GM18858 (cell line): ENCODE data around the gene RAVER2.
A peak's percentile ranks its signal among the peaks of the same experiment; 100 is the strongest.

Experiments used
- ATAC-seq: cut with Tn5 transposase; IDR thresholded peaks from one replicate; pipeline ENCODE4 v1.9.1; 2021; ENCODE audit not compliant: unreplicated experiment

Gene RAVER2

DNA sequence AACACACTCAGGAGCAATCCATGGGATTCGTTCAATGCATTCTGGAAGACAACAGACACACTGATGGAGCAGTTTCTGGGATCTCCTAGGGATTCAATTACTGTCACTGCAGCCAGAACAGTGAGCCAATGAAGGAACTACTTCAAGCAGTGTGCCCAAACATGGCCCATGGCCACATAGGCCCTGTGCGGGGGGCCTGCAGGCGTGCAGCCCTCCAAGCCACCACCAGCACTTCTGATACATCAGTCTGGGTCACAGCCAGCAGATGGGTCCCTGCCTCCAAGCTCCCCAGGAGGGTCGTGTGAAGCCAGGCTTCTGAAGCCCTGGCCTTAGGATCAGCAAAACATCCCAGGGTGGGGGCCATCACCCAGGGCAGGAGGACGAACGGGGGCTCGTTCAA lies 99.3 kb downstream of the RAVER2 start:
- no peak for ATAC-seq

DNA sequence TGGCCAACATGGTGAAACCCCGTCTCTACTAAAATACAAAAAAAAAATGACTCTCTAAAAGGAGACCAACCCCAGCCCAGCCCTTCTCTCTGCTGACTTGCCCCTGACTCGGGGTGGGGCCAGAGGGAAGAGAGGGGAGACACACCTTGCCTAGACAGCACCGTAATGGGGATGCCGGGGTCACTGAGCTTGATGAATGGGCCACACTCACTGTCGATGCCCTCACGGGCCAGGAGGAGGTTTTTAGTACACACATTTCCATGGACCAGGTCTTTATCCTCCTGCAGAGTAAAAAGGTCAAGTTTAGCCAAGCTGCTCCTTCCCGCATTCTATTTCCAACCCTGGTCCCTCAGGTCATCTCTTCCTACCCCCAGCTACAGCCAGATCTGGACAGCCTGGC lies 99.7 kb downstream of the RAVER2 start:
- ATAC-seq, result no peak

DNA sequence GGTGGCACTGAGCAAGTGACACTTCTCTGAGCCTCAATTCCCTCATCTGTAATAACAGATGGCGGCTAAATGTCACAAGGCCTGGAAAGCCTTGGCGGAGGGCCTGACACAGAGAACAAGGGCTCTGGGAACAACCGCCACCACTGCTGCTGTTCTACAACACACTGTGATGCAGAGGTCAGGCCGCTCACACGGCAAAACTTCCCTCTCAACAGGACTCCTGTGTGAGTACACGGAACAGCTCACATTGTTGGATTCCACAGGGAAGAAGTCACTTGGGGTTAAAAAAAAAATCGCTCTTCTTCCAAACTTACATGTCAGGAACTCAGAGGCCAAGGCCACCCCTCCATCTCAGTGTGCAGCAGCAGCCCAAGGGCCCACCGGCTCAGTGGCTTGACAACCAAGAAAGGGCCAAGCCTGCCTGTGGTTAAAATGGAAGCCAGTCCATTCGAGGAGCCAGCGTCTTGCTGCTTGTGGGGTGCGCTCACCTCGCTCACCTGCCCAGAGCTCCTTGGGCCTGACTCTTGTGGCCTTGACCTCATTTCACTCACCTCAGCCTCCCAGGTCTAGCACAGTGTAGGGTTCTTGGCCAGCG lies 101.1 kb downstream of the RAVER2 start:
- no peak for ATAC-seq

DNA sequence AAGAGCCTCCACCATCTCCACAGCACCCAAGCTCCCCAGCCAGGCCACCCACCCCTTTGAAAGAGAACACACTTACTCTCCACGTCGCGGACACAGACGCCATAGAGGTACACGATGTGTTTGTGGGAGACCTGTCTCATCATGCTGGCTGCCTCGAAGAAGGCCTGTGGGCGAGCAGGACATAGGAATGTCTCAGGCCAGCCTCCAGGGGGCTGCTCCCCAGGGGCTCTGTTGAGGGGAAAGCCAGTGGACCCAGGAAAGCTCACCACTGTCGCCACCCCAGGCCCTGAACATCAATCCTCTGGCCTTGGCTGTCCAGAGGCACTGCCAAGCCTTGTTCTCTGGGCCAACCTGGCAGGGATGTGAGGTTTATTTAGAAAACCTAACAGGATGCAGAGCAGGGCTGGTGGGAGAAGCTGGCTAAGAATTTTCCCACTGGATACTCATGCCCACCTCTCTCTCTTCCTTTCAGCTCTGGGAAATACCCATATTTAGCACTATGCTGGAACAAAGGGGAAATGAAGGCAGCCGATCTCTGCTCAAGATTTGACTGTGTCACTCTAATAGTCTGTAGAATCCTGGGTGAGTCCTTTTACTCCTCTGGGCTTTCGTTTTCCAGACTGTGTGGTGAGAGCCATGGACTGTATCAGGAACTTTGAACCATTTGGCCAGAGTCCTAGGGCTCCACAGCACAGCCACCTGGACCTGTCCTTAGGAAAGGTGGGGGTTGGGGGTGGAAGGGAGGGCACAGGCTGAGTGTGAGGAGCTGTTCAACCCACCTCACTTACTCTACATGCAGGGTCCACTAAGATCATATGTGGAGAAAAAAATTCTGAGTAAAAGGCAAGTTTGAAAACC lies 101.9 kb downstream of the RAVER2 start:
- ATAC-seq, result no peak

DNA sequence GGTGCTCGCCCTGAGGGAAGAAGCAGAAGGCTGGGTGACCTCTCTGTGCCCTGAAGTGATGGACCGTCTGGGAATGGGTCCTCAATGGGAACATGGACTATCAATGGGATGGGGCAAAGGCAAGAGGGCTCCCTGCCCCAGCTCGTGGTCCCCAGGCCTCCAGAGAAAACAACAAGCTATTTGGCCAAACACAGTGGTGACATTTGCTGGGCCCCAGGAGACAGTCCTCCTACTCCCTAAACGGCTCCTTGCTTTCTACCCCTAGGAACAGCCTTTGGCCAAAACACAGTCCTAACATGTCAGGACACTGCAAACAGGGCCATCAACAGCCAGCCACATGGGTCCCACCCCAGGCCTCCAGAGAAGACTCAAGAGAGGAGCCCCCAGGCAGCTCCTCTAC lies 102.8 kb downstream of the RAVER2 start:
- no peak for ATAC-seq

DNA sequence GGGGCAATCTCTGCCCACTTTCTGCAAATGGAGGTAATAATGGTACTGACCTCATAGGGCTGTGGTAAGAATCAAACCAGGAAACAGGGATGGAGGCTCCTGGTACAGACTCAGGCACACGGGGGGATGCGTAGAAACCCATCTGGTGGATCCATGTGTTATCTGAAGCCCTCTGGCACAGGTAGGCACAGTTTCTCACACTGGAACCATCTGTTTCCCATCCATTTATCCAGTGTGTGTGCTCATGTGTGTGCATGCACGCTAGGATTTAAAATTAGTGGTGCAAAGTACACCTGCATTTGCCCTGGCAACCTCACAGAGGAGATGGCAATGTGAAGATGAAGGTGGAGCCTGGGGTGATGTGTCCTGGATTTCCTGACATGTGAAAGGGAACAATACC lies 103.3 kb downstream of the RAVER2 start:
- ATAC-seq, result no peak

DNA sequence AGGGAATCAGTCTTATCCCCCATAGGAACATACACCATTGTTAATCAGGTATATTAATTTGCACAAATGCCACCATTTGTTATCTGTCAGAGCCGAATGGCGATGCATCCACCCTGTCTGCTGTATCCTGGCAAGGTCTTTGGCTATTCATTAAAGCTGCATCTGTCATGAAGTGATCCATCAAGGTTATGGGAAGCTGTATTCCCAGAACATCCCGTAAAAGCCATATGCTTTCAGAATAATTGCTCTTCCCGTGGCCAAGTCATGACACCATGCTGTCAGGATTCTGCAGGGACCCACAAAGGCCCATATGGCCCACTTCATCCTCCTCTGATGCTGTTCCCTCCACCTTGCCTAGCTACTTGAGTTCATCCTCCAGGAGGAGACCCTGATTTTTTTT lies 103.9 kb downstream of the RAVER2 start:
- no peak for ATAC-seq

DNA sequence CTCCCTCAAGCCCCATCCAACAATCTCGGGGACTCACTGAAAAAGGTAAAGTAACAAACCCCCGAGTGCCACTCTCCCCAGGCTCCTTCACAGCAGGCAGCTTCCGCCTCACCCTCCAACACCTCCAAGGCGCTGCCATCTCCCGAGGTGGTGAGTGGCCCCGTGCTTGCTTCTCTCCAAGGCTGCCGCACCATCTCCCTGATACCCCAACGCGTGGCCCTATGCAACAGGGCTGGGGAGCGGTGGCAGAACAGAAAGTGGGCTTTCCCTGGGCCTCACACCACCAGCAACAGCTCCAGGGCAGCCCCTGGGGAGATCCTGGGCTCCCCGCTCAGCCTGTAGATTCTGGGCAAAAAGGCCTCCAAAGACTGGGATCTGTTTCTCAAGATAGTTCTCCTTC lies 105.1 kb downstream of the RAVER2 start:
- ATAC-seq, result no peak

DNA sequence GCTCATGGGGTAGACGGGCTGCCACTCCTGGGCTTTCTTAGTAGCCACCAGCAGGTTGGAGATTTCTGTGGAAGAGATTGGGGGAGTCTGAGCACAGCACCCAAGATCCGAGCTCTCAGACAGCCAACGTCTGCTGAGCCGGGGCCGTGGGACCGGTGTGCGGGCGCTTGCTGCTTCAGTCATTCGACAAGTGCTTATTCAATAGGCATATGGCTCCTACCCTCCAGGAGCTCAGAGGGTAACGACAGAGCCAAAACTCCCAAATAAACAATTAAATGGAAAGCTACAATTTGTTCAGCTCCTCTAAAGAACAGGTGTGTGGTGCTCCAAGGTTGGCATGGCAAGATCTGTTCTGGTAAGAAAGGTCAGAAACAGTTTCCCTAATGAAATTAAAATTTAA lies 106.0 kb downstream of the RAVER2 start:
- ATAC-seq, result no peak

DNA sequence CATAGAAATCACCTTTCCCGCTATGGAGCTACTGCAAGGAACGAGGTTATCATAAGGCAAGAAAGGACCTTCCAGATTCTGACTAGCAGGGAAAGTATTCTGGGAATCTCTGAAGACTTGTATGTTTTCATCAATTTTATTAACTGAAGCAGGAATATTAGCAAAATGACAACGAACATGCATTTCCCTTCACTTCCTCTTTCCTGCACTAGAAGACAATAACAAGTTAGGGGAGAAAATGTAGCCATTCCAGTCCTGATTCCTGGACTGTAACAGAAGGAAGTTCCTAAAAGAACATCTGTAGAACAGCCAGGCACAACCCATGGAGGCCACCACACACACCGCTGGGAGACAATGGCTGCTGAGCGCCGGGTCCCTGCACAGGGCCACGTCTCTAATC lies 106.8 kb downstream of the RAVER2 start:
- ATAC-seq, result no peak

DNA sequence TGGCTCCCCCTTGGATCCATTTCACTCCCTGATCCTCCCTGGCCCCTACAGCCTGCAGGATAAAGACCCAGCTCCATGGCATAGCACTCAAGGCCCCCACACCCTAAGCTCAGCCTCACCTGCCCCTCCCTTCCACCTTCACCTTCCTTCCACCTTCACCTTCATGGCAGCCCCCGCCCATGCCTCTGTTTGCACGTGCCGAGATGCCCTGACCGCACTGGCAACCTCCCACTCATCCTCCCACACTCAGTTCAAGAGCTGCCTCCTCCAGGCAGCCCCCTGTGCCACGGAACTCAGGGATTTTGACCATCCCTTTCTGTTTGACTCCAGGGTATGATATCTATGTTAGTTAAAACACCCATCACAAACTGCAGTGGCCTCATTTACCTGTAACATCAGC lies 109.8 kb downstream of the RAVER2 start:
- ATAC-seq, result no peak

DNA sequence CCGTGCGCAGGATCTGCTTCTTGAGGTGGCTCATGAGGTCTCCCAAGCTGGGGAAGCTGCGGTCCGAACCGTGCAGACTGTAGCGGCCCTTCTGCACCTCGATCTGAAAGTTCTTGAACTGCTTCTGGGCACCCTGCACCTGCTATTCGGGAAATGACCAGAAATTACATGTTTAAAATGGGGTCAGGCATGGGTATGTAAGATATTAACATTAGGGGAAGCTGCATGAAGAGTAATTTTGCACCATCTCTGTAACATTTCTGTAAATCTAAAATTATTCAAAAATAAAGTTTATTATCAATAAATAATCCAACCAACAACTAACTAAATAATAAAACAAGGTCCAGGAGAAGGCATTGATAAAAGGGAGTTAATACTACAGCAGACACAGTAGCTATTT lies 110.7 kb downstream of the RAVER2 start:
- no peak for ATAC-seq

DNA sequence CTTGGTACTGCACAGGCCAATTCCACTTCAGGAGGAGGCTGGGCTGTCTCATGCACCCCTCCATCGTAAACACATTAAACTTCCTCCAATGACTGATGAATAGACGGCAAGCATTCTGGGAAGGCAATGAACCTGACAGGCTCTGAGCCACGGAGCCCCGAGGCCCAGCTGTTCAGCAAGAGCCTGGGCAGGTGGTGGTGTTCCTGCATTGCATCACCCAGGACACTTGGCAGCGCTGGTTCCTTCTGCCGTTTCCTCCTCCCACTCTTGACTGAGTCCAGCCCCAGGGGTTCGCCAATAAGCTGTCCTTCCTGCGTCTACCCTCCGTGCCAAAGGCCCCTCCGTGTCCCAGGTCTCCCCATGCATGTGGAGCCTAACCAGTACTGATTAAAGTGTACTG lies 111.7 kb downstream of the RAVER2 start:
- no peak for ATAC-seq

DNA sequence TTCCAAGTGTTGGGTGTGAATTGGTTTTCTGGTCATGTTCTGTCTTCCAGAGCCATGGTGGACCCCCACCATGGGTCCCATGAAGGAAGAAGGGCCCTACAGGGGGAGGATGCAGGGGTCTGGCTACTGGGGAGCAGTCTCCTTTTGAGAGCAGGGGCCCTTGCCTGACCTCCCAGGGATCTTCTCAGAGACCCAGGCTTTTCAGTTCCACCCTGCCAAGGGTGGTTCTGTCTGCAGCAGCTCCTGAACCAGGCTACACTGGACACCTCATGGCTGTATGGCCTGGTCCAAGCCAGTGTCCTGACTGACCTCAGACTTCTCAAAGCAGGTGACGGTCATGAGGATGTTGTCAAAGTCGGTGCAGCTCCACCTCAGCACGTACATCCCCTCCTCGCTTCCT lies 112.5 kb downstream of the RAVER2 start:
- no peak for ATAC-seq

DNA sequence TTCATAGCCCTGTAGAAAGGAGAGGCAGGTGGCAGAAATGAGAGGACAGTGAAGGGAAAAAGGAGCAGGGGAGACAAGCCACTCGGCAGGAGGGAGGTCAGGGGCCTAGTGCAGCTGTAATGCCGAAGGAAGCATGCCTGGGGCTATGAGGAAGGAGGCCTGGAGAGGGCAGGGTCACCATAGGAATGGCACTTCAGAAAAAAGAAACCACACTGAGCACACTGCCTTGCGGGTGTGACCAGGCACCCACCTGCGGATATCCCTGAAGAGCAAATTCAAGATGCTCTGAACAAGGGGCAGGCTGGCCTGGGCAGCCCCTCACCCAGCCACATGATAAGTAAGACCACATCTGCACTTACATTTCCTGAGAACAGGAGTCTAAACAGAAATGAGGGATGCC lies 116.7 kb downstream of the RAVER2 start:
- ATAC-seq, result no peak

DNA sequence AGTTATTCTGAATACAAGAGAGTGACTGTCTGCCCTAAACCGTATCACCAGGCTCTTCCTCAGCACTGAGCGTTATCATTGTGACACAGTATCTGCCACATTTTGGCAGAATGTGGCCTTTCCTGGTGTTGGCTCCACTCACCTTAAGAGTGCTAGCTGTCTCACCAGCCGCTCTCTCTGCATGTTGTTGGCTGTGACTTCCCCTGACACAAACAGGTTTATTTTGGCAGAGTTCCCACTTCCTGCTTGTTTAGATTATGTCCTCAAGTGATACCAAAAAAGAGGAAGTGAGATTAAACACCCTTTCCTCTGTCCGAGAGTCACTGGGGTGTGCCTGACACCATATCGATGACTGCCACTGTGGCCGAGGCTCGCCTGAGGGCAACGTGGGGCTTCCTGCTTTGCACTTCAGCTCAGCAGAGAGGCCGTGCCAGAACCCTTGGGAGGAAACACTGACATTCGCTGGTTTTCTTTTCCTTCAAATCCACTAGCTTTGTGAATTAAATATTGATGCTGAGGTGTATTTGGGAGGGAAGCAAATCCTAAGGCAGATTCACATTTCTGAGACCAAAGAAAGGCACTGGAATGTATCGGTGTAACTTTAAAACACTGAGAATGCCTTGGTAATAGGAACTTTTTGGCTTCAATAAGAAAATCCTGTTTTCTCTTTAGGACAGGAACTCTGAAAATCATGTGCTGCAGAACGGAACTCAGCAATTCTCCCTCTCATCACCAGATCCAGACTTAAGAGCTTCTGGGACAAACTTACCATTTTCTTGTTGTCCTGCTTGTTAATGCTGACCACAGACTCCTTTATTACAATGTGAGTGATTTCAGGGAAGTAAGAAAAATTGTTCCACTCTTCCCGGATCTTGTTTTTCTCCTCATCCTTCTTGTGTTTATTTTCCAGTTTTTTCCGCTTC lies 119.4 kb downstream of the RAVER2 start:
- peak; percentile 100 for ATAC-seq

DNA sequence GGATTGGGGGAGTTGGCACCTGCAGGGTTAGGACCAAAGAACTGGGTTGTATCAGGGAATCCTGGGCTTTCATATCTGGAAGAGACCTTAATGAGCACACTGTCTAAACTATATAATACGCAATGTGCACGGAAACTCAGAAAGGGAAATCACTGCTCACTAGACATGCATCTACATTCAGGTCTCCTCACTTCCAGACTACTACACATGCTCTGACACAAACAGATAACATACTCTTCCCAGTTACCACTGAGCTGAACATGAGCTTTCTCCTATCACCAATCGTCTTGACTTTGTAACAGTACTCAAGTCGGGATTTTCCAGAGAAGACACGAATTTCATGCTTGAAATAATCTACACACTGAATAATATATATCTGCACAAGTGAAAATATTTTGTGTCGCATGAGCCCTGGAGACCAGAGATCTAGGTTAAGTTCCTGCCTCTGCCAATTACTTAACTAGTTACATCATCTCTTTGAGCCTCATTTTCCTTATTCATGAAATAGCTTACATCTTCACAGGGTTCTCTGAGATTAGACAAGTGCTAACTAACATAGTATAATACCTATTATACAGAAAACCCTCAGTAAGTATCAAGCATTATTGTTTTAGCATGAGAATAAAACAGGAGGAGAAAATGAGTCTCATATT lies 120.4 kb downstream of the RAVER2 start:
- no peak for ATAC-seq

DNA sequence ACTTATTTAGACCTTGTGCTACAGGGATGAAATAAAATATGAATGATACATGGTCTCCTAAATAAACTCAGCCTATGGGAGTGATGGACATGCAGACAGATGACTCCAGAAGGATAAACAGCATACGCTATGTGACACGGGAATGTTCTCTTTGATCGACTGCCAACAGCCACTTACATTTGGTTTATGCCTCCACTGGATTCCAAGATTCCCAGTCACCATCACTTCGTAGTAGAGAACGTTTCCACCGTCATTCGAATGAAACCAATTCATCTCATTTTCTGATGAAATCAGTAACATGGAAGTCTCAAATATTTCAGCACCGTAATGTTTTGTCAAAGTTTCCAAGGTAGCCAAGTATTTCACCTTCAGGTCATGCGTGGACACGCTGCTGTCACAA lies 121.8 kb downstream of the RAVER2 start:
- no peak for ATAC-seq

DNA sequence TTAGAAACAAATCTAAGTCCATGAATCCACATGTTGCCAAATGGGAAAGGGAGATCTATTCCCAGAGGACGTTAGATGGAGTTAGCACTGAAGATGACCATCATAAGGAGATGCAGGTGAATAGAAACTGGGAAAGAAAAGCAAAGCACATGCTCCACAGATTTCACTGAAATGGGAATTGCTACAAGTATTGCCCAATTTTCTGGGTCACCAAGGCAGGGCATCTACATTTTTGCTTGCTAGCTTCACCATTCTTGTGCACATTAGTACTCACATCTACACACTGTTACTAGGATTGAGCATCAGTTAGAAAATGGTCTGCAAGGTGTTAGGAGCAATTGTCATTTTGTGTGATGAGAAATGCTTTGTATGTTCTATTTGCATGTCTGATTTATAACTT lies 122.4 kb downstream of the RAVER2 start:
- no peak for ATAC-seq

DNA sequence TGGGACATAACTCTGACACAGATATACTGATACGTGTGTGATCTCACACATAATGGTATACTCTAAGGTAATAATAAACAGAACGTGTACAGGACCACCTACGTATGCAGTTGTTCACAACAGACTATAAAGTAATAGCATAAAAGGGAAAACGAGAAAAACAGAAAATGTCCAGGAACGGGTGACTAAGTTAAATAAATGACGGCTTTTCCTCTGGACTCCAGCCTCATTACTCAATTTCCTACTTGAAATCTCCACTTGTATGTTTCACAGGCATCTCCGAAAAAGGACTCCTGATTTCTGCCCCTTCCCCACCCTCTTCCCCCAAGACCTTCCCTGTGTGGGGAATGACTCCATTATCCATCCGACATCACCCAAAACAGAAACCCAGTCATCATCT lies 126.4 kb downstream of the RAVER2 start:
- ATAC-seq, result no peak

DNA sequence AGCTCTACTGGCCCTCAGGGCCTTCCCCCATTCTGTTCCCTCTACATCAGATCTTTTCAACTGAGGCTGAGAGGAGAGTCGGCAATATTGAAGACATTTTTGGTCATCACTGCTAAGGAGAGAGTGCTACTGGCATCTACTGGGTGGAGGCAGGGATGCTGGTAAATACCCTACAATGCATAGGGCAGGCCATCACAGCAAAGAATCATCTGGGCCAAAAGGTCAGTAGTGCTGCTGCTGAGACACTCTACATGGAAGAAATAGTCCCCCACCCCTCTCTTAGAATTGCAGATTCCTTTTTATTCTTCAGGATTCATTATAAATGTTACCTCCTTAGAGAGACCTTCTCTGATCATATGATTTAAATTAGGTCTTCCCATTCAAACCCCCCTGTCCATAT lies 127.2 kb downstream of the RAVER2 start:
- ATAC-seq, result no peak
